SK-N-MC (cell line): Measurements from ENCODE around the gene FFAR1.

Experiments
- EZH2 ChIP-seq: fragments of 200-600 bp; sonication (generic); IDR thresholded peaks from one replicate; pipeline ENCODE4 v1.6.1; 2017; ENCODE audit warnings: antibody characterized with exemption
- FOXP2 ChIP-seq: optimal IDR thresholded peaks from 2 replicates; pipeline ENCODE3; 2011; ENCODE audit warnings: mild to moderate bottlenecking, moderate library complexity; ENCODE audit not compliant: insufficient read depth; ENCODE audit errors: extremely low read length, control extremely low read depth
- POLR2AphosphoS5 ChIP-seq: IDR thresholded peaks from 2 replicates; pipeline ENCODE4 v1.6.1; 2012; ENCODE audit warnings: mild to moderate bottlenecking, low read depth, low read length, borderline replicate concordance

DNA sequence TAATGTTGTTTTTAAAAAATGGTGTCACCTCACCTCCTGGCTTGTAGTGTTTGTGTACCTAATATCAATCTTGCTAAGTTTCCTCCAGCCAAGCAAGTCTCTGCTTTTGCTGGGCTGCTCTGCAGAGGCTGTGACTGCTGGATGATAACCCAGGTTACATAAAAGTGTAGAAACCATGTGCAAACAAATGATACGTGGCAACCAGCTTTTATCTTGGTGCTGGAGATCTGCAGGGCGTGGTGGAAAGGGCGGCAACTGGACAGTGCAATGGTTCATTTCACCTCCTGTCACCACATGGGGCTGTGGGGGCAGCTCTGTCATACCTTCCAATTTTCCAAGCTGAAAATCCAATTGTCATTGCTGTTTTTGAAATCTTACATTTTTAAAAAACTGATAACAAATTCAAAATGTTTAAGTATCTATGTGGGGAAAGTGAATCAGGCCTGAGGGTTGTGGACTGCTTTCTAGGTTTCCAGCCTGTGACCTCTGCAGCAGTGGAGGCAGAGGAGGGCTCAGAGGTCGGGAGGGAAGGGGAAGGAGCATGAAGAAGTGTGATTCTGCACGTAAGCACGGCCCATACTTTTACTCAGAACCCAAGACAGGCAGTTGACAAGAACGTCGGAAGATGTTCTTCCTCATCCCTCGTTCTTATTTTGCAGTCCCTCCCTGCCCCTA is 32.9 kb downstream of the FFAR1 start:
- TF ChIP-seq EZH2 (no peak), POLR2AphosphoS5 (no peak), FOXP2 (no peak)
